GM12878 (cell line): ENCODE measurements around the gene APC2. TPM values are rescaled to one million over a fixed set of nuclear protein-coding genes. Genes with fewer than 3 reads are reported as not detected.

ENCODE experiments used
- CHD1 ChIP-seq: IDR thresholded peaks from 2 replicates; pipeline ENCODE4 v1.6.1; 2012; ENCODE audit warnings: low read depth, low read length, improper control_type of control experiment
- CREM ChIP-seq: IDR thresholded peaks from 2 replicates; pipeline ENCODE4 v1.6.1; 2014; ENCODE audit warnings: antibody characterized with exemption, low read depth
- ESRRA ChIP-seq: IDR thresholded peaks from 2 replicates; pipeline ENCODE4 v1.6.1; 2012; ENCODE audit warnings: mild to moderate bottlenecking, low read length, improper control_type of control experiment
- polyA plus RNA-seq, 11 experiments: library from polyadenylated mRNA; depleted of rRNA in 4 of 11; unstranded in 6 of 11; stranded (reverse) in 5 of 11; fragments of >200 nt; fragmentation: Nextera tagmentation in 4 of 11; fragmentation: Illumina TruSeq in 1 of 11; extraction: Ambion mirVana in 4 of 11; extraction: Trizol in 1 of 11; gene quantifications; 1 replicate in 1 of 11; 2 replicates in 10 of 11; pipeline versions ENCODE4 v1.2.1 to v1.2.3, GENCODE V29; 2011 to 2016; ENCODE audit warnings: inconsistent platforms in 2 of 11, missing spikeins in 2 of 11, low read depth in 1 of 11
- total RNA-seq, 4 experiments: library from RNA; depleted of rRNA in 3 of 4; stranded (reverse); fragments of >200 nt in 3 of 4; fragmentation: Illumina TruSeq in 1 of 4; extraction: Trizol in 1 of 4; gene quantifications; 2 replicates each; pipeline versions ENCODE4 v1.2.1 to v1.2.3, GENCODE V29; 2013 to 2021
- TF ChIP-seq, protein P1 (sequence below): fragments of 450-650 bp; IDR thresholded peaks from 2 replicates; pipeline ENCODE4 v1.6.1; 2017; ENCODE audit warnings: mild to moderate bottlenecking, moderate library complexity
- TF ChIP-seq, protein P2 (sequence below): fragments of 450-650 bp; IDR thresholded peaks from 2 replicates; pipeline ENCODE4 v1.6.1; 2017; ENCODE audit warnings: mild to moderate bottlenecking
- TF ChIP-seq, protein P3 (sequence below): fragments of 450-650 bp; IDR thresholded peaks from 2 replicates; pipeline ENCODE4 v1.6.1; 2017; ENCODE audit warnings: mild to moderate bottlenecking, low read depth, inconsistent platforms; ENCODE audit not compliant: poor library complexity, severe bottlenecking

The APC2 gene
- total and polyA plus RNA-seq, 10 of the 15 experiments (the other 5 are each of a cell fraction or from before 2014, with no cell fraction given): under 0.01 to 0.73 (median 0.04) TPM; not detected in 5

DNA sequence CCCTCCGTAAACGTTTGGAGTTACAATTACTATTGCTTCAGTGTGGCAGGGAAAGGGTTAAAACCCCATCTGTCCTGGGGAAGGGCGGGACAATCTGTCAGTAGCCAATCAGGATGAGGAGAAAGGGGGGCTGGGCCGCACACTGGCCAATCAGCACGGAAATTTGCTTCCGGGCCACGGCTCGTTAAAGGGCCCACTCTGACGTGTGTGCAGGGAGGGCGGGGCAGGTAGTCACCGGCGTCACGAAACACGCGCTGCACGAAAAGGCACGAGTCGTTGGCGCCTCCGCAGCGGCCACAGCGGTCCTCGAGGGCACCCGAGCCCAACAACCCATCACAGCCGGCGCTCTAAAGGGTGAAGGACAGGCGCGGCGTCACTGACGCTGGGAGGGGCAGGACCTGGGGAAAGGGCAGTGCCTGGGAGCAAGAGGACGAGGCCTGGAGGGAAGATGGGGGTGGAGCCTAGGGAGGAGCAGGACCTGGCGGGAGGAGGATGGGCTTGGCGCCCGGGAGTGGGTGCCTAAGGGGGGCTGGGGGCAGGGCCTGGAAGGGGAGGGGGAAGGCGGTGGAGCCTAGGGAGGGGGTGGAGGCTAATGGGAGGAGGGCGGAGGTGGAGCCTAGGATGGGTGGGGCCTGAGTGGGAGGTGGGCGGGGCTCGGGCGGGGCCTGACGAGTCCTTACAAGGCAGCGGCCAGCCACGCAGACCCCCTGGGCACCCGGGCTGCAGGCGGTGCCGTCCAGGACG lies 58.0 kb downstream of the APC2 start (continued):
- TF ChIP-seq, protein P1, sequence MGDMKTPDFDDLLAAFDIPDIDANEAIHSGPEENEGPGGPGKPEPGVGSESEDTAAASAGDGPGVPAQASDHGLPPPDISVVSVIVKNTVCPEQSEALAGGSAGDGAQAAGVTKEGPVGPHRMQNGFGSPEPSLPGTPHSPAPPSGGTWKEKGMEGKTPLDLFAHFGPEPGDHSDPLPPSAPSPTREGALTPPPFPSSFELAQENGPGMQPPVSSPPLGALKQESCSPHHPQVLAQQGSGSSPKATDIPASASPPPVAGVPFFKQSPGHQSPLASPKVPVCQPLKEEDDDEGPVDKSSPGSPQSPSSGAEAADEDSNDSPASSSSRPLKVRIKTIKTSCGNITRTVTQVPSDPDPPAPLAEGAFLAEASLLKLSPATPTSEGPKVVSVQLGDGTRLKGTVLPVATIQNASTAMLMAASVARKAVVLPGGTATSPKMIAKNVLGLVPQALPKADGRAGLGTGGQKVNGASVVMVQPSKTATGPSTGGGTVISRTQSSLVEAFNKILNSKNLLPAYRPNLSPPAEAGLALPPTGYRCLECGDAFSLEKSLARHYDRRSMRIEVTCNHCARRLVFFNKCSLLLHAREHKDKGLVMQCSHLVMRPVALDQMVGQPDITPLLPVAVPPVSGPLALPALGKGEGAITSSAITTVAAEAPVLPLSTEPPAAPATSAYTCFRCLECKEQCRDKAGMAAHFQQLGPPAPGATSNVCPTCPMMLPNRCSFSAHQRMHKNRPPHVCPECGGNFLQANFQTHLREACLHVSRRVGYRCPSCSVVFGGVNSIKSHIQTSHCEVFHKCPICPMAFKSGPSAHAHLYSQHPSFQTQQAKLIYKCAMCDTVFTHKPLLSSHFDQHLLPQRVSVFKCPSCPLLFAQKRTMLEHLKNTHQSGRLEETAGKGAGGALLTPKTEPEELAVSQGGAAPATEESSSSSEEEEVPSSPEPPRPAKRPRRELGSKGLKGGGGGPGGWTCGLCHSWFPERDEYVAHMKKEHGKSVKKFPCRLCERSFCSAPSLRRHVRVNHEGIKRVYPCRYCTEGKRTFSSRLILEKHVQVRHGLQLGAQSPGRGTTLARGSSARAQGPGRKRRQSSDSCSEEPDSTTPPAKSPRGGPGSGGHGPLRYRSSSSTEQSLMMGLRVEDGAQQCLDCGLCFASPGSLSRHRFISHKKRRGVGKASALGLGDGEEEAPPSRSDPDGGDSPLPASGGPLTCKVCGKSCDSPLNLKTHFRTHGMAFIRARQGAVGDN: peak; percentile 45; the same call in 1 of the 2 replicates
- TF ChIP-seq CREM (peak; percentile 81), CHD1 (no peak), ESRRA (no peak)
- TF ChIP-seq, protein P2, sequence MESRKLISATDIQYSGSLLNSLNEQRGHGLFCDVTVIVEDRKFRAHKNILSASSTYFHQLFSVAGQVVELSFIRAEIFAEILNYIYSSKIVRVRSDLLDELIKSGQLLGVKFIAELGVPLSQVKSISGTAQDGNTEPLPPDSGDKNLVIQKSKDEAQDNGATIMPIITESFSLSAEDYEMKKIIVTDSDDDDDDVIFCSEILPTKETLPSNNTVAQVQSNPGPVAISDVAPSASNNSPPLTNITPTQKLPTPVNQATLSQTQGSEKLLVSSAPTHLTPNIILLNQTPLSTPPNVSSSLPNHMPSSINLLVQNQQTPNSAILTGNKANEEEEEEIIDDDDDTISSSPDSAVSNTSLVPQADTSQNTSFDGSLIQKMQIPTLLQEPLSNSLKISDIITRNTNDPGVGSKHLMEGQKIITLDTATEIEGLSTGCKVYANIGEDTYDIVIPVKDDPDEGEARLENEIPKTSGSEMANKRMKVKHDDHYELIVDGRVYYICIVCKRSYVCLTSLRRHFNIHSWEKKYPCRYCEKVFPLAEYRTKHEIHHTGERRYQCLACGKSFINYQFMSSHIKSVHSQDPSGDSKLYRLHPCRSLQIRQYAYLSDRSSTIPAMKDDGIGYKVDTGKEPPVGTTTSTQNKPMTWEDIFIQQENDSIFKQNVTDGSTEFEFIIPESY: no peak
- TF ChIP-seq, protein P3, sequence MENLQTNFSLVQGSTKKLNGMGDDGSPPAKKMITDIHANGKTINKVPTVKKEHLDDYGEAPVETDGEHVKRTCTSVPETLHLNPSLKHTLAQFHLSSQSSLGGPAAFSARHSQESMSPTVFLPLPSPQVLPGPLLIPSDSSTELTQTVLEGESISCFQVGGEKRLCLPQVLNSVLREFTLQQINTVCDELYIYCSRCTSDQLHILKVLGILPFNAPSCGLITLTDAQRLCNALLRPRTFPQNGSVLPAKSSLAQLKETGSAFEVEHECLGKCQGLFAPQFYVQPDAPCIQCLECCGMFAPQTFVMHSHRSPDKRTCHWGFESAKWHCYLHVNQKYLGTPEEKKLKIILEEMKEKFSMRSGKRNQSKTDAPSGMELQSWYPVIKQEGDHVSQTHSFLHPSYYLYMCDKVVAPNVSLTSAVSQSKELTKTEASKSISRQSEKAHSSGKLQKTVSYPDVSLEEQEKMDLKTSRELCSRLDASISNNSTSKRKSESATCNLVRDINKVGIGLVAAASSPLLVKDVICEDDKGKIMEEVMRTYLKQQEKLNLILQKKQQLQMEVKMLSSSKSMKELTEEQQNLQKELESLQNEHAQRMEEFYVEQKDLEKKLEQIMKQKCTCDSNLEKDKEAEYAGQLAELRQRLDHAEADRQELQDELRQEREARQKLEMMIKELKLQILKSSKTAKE: no peak
- TF ChIP-seq, all 136 proteins: peak for 14
